OCI-LY1 (cell line): Measurements from ENCODE around the gene GPR21.

ENCODE experiments used
- H2AFZ ChIP-seq: fragments of 200-600 bp; sonication (generic), shearing (Covaris generic); 2 replicates; pipeline ENCODE4 v1.6.0; 2014; ENCODE audit warnings: antibody characterized with exemption, mild to moderate bottlenecking, low read length
- H3F3A ChIP-seq: fragments of 200-600 bp; sonication (generic), shearing (Covaris generic); 2 replicates; pipeline ENCODE4 v1.6.0; 2014; ENCODE audit warnings: mild to moderate bottlenecking, antibody characterized with exemption, low read length, moderate library complexity; ENCODE audit not compliant: insufficient read depth
- H3K27ac ChIP-seq: fragments of 200-600 bp; sonication (generic); 2 replicates; pipeline ENCODE4 v1.5.1; 2014; ENCODE audit warnings: low read length, mixed run types, mild to moderate bottlenecking, low read depth; ENCODE audit not compliant: poor library complexity, severe bottlenecking
- H3K27me3 ChIP-seq: fragments of 200-600 bp; sonication (generic); 2 replicates; pipeline ENCODE4 v1.6.0; 2014; ENCODE audit warnings: antibody characterized with exemption, mild to moderate bottlenecking, low read length, moderate library complexity; ENCODE audit not compliant: insufficient read depth
- H3K36me3 ChIP-seq: fragments of 200-600 bp; sonication (generic); 2 replicates; pipeline ENCODE4 v1.6.1; 2014; ENCODE audit warnings: mild to moderate bottlenecking, antibody characterized with exemption, low read length, moderate library complexity, mixed read lengths; ENCODE audit not compliant: insufficient read depth
- H3K4me1 ChIP-seq: fragments of 200-600 bp; sonication (generic); 2 replicates; pipeline ENCODE4 v1.5.1; 2014; ENCODE audit warnings: mild to moderate bottlenecking, low read length, moderate library complexity; ENCODE audit not compliant: insufficient read depth, severe bottlenecking
- H3K4me2 ChIP-seq: fragments of 200-600 bp; sonication (generic), shearing (Covaris generic); 2 replicates; pipeline ENCODE4 v1.6.1; 2014; ENCODE audit warnings: low read length
- H3K4me3 ChIP-seq: fragments of 200-600 bp; sonication (generic); 2 replicates; pipeline ENCODE4 v1.5.1; 2014; ENCODE audit warnings: low read length, low read depth, mild to moderate bottlenecking, mixed read lengths; ENCODE audit not compliant: poor library complexity, severe bottlenecking
- H3K79me2 ChIP-seq: fragments of 200-600 bp; shearing (Covaris generic); 2 replicates; pipeline ENCODE4 v1.6.1; 2016; ENCODE audit warnings: mixed run types, low read length, mixed read lengths; ENCODE audit not compliant: insufficient read depth
- H3K9ac ChIP-seq: fragments of 200-600 bp; sonication (generic), shearing (Covaris generic); 2 replicates; pipeline ENCODE4 v1.6.1; 2014; ENCODE audit warnings: mild to moderate bottlenecking, low read length, mixed read lengths
- H3K9me2 ChIP-seq: fragments of 200-600 bp; sonication (generic), shearing (Covaris generic); 2 replicates; pipeline ENCODE4 v1.6.1; 2014; ENCODE audit warnings: low read depth, mild to moderate bottlenecking, low read length, mixed read lengths
- H3K9me3 ChIP-seq: fragments of 200-600 bp; shearing (Covaris generic); 2 replicates; pipeline ENCODE4 v1.6.1; 2014; ENCODE audit warnings: low read length, mixed read lengths
- H4K20me1 ChIP-seq: fragments of 200-600 bp; sonication (generic), shearing (Covaris generic); 2 replicates; pipeline ENCODE4 v1.6.0; 2016; ENCODE audit warnings: mild to moderate bottlenecking, low read length; ENCODE audit not compliant: insufficient read depth
- CTCF ChIP-seq: fragments of 200-600 bp; sonication (generic), shearing (Covaris generic); IDR thresholded peaks from 2 replicates; pipeline ENCODE4 v1.5.1; 2017; ENCODE audit warnings: mild to moderate bottlenecking, antibody characterized with exemption, low read length, moderate library complexity, mixed read lengths
- EZH2 ChIP-seq: fragments of 200-600 bp; sonication (generic), shearing (Covaris generic); IDR thresholded peaks from 2 replicates; pipeline ENCODE4 v1.8.0; 2017; ENCODE audit warnings: borderline replicate concordance, mixed run types, mild to moderate bottlenecking, antibody characterized with exemption, low read length, moderate library complexity, mixed read lengths

Gene GPR21

GRCh38 chr9:122998448-122998847 is 35.0 kb upstream of the GPR21 start:
- no peaks in the 10 kb centered on the region for H4K20me1 ChIP-seq
- H3K4me3 ChIP-seq = no peak overlapping the region
- no peak overlapping the region for H2AFZ ChIP-seq
- H3F3A ChIP-seq = no peaks in the 10 kb centered on the region
- H3K36me3 ChIP-seq = peaks cover 45% of the 10 kb centered on the region
- no peaks in the 10 kb centered on the region for H3K27me3 ChIP-seq
- no peak overlapping the region for H3K9ac ChIP-seq
- H3K4me2 ChIP-seq = no peak overlapping the region
- H3K4me1 ChIP-seq = no peaks in the 10 kb centered on the region
- no peaks in the 10 kb centered on the region for H3K9me3 ChIP-seq
- no peaks in the 10 kb centered on the region for H3K9me2 ChIP-seq
- H3K27ac ChIP-seq = no peak overlapping the region
- TF ChIP-seq EZH2 = no peak
- no peak for TF ChIP-seq CTCF
- H3K79me2 ChIP-seq = no peaks in the 10 kb centered on the region

- no peaks in the 10 kb centered on the region for H3F3A ChIP-seq
- no peaks in the 10 kb centered on the region for H3K27me3 ChIP-seq
- H3K9me2 ChIP-seq = no peaks in the 10 kb centered on the region
- no peaks in the 10 kb centered on the region for H3K4me1 ChIP-seq
- no peak overlapping the region for H3K27ac ChIP-seq
- no peaks in the 10 kb centered on the region for H3K9me3 ChIP-seq
- TF ChIP-seq CTCF (no peak), EZH2 (no peak)
- H3K4me3 ChIP-seq = no peak overlapping the region
- H3K9ac ChIP-seq = no peak overlapping the region
- no peak overlapping the region for H2AFZ ChIP-seq
- H3K79me2 ChIP-seq = no peaks in the 10 kb centered on the region
- H3K4me2 ChIP-seq = no peak overlapping the region
- H3K36me3 ChIP-seq = peaks cover 49% of the 10 kb centered on the region
- H4K20me1 ChIP-seq = no peaks in the 10 kb centered on the region
Observed at GRCh38 chr9:123000371-123001068, 32.9 kb upstream of the GPR21 start.

DNA sequence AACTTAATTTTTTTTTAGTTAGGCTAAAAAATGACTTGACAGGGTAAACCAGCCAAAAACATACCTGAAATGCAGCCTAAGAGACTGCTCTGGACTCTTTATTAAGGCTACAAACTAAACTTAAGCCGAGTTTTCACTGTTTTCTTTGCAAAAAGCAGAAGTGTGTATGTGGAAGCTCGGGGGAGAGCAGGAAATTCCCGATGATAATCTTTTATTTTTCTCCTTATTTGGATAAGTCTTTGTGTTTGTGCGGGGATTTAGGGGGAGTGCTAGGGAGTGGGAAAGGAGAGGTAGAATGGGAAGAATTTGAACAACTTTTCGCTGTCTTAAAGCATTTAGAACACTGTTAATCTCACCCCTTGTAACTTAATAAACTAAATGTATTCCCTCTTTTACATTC is 30.7 kb upstream of the GPR21 start:
- H3F3A ChIP-seq = no peaks in the 10 kb centered on the region
- H2AFZ ChIP-seq = no peak overlapping the region
- no peak overlapping the region for H3K4me3 ChIP-seq
- TF ChIP-seq EZH2 = no peak
- H4K20me1 ChIP-seq = no peaks in the 10 kb centered on the region
- no peaks in the 10 kb centered on the region for H3K9me3 ChIP-seq
- no peaks in the 10 kb centered on the region for H3K9me2 ChIP-seq
- no peak overlapping the region for H3K9ac ChIP-seq
- H3K27ac ChIP-seq = no peak overlapping the region
- H3K36me3 ChIP-seq = peaks cover 32% of the 10 kb centered on the region
- no peaks in the 10 kb centered on the region for H3K79me2 ChIP-seq
- H3K4me1 ChIP-seq = no peaks in the 10 kb centered on the region
- no peaks in the 10 kb centered on the region for H3K27me3 ChIP-seq
- H3K4me2 ChIP-seq = no peak overlapping the region

DNA sequence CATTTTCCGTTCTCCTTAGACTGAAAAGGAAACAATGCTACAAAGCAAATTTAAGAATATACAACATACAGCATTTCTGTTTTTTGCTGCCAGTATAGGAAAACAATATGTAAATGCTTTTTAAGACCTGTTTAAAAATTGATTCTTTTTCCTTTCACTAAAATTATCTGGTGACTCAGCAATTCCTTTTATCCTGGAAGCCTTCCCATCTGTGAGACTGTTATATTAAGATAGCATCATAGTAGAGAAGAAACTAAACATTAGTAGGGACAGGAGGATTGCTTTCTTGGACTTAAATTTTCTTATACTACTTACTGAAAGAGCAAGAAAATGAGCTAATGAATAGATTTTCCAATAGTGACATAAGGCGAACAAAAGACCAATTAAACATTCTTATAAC is 30.0 kb upstream of the GPR21 start:
- Histone ChIP-seq H3K27me3 (no peaks in the 10 kb centered on the region), H4K20me1 (no peaks in the 10 kb centered on the region), H3K4me2 (no peak overlapping the region), H3K4me1 (no peaks in the 10 kb centered on the region), H3F3A (no peaks in the 10 kb centered on the region), H3K27ac (no peak overlapping the region), H3K9me3 (no peaks in the 10 kb centered on the region), H3K9ac (no peak overlapping the region), H3K4me3 (no peak overlapping the region), H3K79me2 (no peaks in the 10 kb centered on the region), H3K36me3 (peaks cover 30% of the 10 kb centered on the region), H2AFZ (no peak overlapping the region), H3K9me2 (no peaks in the 10 kb centered on the region)
- TF ChIP-seq CTCF (no peak), EZH2 (no peak)
